ENCODE results near the gene JAGN1.

GRCh38 chr3:9893739-9894138 is 3.3 kb downstream of the JAGN1 start:
- TF ChIP-seq CTCF (IDR thresholded peaks at IDR 0.05) (no peak), POLR2A (IDR thresholded peaks at IDR 0.05) (no peak)
